ENCODE results near the gene SIGLEC5.

DNA sequence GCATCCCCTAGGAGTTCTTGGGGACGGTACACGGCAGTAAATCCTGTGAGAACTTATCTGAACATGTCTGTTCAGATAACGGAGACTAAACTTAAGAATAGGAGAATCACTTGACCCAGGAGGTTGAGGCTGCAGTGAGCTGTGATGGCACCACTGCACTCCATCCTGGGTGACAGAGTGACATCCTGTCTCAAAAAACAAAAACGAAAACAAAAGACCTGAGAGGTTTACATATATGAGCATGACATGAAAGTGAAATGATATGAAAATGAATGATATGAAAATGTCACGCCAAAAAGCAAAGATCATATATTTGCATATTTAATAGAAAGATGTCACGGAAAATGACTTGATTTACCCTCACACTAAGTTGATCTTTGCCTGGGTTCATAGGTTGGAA, 53.4 kb downstream of the SIGLEC5 start:
- TF ChIP-seq, protein P1, sequence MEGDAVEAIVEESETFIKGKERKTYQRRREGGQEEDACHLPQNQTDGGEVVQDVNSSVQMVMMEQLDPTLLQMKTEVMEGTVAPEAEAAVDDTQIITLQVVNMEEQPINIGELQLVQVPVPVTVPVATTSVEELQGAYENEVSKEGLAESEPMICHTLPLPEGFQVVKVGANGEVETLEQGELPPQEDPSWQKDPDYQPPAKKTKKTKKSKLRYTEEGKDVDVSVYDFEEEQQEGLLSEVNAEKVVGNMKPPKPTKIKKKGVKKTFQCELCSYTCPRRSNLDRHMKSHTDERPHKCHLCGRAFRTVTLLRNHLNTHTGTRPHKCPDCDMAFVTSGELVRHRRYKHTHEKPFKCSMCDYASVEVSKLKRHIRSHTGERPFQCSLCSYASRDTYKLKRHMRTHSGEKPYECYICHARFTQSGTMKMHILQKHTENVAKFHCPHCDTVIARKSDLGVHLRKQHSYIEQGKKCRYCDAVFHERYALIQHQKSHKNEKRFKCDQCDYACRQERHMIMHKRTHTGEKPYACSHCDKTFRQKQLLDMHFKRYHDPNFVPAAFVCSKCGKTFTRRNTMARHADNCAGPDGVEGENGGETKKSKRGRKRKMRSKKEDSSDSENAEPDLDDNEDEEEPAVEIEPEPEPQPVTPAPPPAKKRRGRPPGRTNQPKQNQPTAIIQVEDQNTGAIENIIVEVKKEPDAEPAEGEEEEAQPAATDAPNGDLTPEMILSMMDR (IDR thresholded peaks at IDR 0.05; ENCODE audit: low read depth, low read length, missing input control): no peak
- TF ChIP-seq, protein P2, sequence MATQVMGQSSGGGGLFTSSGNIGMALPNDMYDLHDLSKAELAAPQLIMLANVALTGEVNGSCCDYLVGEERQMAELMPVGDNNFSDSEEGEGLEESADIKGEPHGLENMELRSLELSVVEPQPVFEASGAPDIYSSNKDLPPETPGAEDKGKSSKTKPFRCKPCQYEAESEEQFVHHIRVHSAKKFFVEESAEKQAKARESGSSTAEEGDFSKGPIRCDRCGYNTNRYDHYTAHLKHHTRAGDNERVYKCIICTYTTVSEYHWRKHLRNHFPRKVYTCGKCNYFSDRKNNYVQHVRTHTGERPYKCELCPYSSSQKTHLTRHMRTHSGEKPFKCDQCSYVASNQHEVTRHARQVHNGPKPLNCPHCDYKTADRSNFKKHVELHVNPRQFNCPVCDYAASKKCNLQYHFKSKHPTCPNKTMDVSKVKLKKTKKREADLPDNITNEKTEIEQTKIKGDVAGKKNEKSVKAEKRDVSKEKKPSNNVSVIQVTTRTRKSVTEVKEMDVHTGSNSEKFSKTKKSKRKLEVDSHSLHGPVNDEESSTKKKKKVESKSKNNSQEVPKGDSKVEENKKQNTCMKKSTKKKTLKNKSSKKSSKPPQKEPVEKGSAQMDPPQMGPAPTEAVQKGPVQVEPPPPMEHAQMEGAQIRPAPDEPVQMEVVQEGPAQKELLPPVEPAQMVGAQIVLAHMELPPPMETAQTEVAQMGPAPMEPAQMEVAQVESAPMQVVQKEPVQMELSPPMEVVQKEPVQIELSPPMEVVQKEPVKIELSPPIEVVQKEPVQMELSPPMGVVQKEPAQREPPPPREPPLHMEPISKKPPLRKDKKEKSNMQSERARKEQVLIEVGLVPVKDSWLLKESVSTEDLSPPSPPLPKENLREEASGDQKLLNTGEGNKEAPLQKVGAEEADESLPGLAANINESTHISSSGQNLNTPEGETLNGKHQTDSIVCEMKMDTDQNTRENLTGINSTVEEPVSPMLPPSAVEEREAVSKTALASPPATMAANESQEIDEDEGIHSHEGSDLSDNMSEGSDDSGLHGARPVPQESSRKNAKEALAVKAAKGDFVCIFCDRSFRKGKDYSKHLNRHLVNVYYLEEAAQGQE (IDR thresholded peaks at IDR 0.05): no peak
- TF ChIP-seq, protein P3, sequence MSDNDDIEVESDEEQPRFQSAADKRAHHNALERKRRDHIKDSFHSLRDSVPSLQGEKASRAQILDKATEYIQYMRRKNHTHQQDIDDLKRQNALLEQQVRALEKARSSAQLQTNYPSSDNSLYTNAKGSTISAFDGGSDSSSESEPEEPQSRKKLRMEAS (IDR thresholded peaks at IDR 0.05): no peak
- TF ChIP-seq JUND (IDR thresholded peaks at IDR 0.05) (no peak), TAF1 (conservative IDR thresholded peaks at IDR 0.05) (no peak), RAD21 (IDR thresholded peaks at IDR 0.05) (no peak), FOXA2 (IDR thresholded peaks at IDR 0.05) (no peak), GABPA (IDR thresholded peaks at IDR 0.05 in 1 of 2, conservative IDR thresholded peaks at IDR 0.05 in 1 of 2) (no peak)
- TF ChIP-seq, protein P4, sequence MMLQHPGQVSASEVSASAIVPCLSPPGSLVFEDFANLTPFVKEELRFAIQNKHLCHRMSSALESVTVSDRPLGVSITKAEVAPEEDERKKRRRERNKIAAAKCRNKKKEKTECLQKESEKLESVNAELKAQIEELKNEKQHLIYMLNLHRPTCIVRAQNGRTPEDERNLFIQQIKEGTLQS (IDR thresholded peaks at IDR 0.05): no peak
- TF ChIP-seq, protein P5, sequence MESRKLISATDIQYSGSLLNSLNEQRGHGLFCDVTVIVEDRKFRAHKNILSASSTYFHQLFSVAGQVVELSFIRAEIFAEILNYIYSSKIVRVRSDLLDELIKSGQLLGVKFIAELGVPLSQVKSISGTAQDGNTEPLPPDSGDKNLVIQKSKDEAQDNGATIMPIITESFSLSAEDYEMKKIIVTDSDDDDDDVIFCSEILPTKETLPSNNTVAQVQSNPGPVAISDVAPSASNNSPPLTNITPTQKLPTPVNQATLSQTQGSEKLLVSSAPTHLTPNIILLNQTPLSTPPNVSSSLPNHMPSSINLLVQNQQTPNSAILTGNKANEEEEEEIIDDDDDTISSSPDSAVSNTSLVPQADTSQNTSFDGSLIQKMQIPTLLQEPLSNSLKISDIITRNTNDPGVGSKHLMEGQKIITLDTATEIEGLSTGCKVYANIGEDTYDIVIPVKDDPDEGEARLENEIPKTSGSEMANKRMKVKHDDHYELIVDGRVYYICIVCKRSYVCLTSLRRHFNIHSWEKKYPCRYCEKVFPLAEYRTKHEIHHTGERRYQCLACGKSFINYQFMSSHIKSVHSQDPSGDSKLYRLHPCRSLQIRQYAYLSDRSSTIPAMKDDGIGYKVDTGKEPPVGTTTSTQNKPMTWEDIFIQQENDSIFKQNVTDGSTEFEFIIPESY (IDR thresholded peaks at IDR 0.05): no peak
